ENCODE data around the gene SPATA31D4. TPM values are rescaled to one million over a fixed set of nuclear protein-coding genes. Genes with fewer than 3 reads are reported as not detected.
"Not testable (repeated sequence)": the region's sequence is repeated elsewhere in the genome, so short reads cannot be mapped to it uniquely, and the experiment has no call there.

Gene SPATA31D4
- total RNA-seq, 4 donors from 2014 or later = not detected

DNA sequence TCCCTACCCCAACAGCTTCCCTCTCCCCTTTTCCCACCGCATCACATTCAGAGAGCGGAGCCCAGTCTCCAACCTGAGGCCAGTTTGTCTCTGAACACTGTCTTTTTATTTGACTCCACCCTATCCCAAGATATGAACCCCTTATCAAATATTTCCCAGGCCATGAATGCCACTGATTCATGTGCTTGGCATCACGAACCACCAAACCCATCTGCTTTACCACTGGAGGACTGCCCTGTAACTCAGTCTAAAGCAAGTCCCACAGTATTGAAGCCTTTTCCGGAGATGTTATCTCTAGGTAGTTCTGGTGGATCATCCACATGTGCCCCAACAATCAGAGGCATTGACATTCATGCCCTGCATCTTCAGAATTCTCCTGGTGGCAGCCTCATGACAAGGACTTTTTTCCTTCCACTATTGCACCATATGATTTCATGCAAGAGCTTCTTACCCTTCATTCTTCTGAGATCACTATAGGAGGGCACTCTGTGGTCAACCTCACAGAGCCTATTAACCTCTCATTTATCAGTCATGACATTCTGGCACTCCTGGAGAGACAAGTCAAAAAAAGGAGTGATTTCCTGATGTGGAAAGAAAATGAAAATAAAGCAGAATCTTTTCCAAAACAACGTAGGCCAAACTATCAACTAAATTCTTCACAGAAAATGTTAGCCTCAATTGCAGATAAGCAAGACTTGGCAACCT lies 12.3 kb upstream of the SPATA31D4 start:
- in situ Hi-C loops (cut with MboI; ENCODE audit: low sequenced_read_pairs in 4 of 4) (no loop called here), intact Hi-C loops (cut with DNase I; ENCODE audit: low total_unique reads) (no loop called here)
- Histone ChIP-seq H3K27ac (no peak overlapping the region), H3K4me1 (no peaks in the 10 kb centered on the region), H3K9me3 (no peaks in the 10 kb centered on the region), H3K36me3 (no peaks in the 10 kb centered on the region), H3K27me3 (no peaks in the 10 kb centered on the region), H3K4me3 (no peak overlapping the region)
- no peak for ATAC-seq
- TF ChIP-seq POLR2A (IDR thresholded peaks at IDR 0.05) = no peak
- TF ChIP-seq, protein P1, sequence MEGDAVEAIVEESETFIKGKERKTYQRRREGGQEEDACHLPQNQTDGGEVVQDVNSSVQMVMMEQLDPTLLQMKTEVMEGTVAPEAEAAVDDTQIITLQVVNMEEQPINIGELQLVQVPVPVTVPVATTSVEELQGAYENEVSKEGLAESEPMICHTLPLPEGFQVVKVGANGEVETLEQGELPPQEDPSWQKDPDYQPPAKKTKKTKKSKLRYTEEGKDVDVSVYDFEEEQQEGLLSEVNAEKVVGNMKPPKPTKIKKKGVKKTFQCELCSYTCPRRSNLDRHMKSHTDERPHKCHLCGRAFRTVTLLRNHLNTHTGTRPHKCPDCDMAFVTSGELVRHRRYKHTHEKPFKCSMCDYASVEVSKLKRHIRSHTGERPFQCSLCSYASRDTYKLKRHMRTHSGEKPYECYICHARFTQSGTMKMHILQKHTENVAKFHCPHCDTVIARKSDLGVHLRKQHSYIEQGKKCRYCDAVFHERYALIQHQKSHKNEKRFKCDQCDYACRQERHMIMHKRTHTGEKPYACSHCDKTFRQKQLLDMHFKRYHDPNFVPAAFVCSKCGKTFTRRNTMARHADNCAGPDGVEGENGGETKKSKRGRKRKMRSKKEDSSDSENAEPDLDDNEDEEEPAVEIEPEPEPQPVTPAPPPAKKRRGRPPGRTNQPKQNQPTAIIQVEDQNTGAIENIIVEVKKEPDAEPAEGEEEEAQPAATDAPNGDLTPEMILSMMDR (IDR thresholded peaks at IDR 0.05 in 4 of 5, conservative IDR thresholded peaks at IDR 0.05 in 1 of 5) = no peak
- no peak for DNase-seq

DNA sequence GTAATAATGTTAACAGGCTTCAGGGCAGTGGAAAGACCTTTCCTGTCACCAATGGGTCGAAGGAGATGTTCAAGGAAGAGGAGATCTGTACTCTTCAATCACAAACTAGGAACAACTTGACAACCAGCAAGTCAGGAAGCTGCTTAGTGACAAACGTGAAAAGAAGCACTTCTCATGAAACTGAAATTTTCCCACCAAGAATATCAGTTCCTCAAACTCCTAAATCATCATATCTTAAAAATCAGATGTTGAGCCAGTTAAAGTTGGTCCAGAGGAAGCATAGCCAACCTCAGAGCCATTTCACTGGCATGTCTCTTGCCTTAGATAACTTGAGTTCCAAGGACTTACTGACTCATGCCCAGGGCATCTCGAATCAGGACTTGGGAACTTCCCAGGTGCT lies 9.7 kb upstream of the SPATA31D4 start:
- ATAC-seq; DNase-seq; H3K27ac ChIP-seq; H3K36me3 ChIP-seq; H3K4me1 ChIP-seq; H3K4me3 ChIP-seq; H3K27me3 ChIP-seq; in situ Hi-C loops (cut with MboI; ENCODE audit: low sequenced_read_pairs in 4 of 4); H3K9me3 ChIP-seq; intact Hi-C loops (cut with DNase I; ENCODE audit: low total_unique reads): not testable (repeated sequence)

DNA sequence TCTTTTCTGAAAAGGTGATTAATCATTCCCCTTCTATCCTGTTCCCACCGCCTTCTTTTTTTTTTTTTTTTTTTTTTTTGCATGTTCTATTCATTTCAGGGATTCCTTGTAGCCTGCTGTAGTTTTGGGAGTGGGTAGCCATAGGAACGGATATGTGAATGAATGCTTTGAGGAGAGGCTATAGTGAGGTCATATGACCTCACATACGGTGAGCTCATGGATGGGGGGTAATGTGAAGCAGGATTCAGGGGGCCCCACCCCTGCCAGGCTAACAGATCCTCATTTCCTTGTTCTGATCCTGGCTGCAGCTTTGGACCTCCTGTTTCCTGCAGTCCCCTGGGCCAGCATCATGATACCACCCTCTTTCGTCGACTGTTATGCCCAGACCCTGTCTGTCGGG lies 1.9 kb downstream of the SPATA31D4 start:
- H3K27me3 ChIP-seq; intact Hi-C loops (cut with DNase I; ENCODE audit: low total_unique reads); H3K9me3 ChIP-seq; in situ Hi-C loops (cut with MboI; ENCODE audit: low sequenced_read_pairs in 4 of 4); H3K4me1 ChIP-seq; H3K27ac ChIP-seq; ATAC-seq; H3K4me3 ChIP-seq; H3K36me3 ChIP-seq; DNase-seq: not testable (repeated sequence)

DNA sequence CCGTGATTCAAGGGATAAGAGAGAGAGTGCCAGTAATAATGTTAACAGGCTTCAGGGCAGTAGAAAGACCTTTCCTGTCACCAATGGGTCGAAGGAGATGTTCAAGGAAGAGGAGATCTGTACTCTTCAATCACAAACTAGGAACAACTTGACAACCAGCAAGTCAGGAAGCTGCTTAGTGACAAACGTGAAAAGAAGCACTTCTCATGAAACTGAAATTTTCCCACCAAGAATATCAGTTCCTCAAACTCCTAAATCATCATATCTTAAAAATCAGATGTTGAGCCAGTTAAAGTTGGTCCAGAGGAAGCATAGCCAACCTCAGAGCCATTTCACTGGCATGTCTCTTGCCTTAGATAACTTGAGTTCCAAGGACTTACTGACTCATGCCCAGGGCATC lies 5.3 kb downstream of the SPATA31D4 start:
- in situ Hi-C loops (cut with MboI; ENCODE audit: low sequenced_read_pairs in 4 of 4); H3K36me3 ChIP-seq; H3K27me3 ChIP-seq; DNase-seq; intact Hi-C loops (cut with DNase I; ENCODE audit: low total_unique reads); H3K9me3 ChIP-seq; H3K4me3 ChIP-seq; H3K27ac ChIP-seq; H3K4me1 ChIP-seq; ATAC-seq: not testable (repeated sequence)

DNA sequence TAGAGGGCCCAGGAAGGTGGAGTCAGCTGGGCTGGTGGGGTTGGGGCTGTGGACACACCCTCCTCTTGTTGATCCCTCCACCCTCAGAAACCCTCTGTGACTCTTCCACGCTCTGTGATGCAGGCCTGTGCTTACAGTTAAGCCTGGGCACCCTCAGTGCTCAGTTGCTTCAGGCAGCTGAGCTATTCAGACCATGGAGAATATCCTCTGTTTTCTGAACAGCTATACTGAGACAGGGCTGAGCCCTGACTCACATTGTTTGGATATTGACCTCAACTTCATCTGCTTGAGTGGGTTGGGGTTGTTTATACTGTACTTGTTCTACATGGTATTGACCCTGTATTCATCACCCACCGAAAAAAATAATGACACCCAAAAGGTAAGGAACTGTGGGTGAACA lies 15.2 kb downstream of the SPATA31D4 start, which contains the start of gene SPATA31D3:
Gene SPATA31D3, plus strand, starts transcription at position 108 of the 400 bp plus-strand sequence. Its CDS starts 86 bp downstream, at position 194.
- DNase-seq; in situ Hi-C loops (cut with MboI; ENCODE audit: low sequenced_read_pairs in 4 of 4); intact Hi-C loops (cut with DNase I; ENCODE audit: low total_unique reads); H3K4me3 ChIP-seq; H3K27me3 ChIP-seq; H3K9me3 ChIP-seq; H3K36me3 ChIP-seq; H3K27ac ChIP-seq; ATAC-seq; H3K4me1 ChIP-seq: not testable (repeated sequence)

DNA sequence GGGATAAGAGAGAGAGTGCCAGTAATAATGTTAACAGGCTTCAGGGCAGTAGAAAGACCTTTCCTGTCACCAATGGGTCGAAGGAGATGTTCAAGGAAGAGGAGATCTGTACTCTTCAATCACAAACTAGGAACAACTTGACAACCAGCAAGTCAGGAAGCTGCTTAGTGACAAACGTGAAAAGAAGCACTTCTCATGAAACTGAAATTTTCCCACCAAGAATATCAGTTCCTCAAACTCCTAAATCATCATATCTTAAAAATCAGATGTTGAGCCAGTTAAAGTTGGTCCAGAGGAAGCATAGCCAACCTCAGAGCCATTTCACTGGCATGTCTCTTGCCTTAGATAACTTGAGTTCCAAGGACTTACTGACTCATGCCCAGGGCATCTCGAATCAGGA lies 20.4 kb downstream of the SPATA31D4 start:
- H3K9me3 ChIP-seq; H3K36me3 ChIP-seq; H3K4me1 ChIP-seq; in situ Hi-C loops (cut with MboI; ENCODE audit: low sequenced_read_pairs in 4 of 4); DNase-seq; H3K27ac ChIP-seq; H3K27me3 ChIP-seq; H3K4me3 ChIP-seq; ATAC-seq; intact Hi-C loops (cut with DNase I; ENCODE audit: low total_unique reads): not testable (repeated sequence)

DNA sequence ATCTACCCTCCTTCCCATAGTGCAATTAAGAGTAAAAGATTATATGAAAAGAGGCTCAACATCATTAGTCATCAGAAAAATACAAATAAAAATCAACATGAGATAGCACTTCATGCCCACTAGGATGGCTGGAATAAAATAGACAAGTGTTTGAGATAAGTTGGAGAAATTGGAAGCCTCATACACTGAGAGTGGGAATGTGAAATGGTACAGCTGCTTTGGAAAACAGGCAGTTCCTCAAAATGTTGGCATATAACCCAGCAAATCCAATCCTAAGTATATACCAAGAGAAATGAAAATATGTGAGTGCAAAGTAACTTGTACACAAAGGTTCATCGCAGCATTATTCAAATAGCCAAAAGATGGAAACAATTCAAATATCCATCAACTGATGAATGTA lies 24.9 kb downstream of the SPATA31D4 start:
- in situ Hi-C loops (cut with MboI; ENCODE audit: low sequenced_read_pairs in 4 of 4) (no loop called here), intact Hi-C loops (cut with DNase I; ENCODE audit: low total_unique reads) (no loop called here)
- H3K4me3 ChIP-seq = no peak overlapping the region
- H3K36me3 ChIP-seq = no peaks in the 10 kb centered on the region
- H3K4me1 ChIP-seq = no peaks in the 10 kb centered on the region
- ATAC-seq (no peak), DNase-seq (no peak)
- H3K9me3 ChIP-seq = no peaks in the 10 kb centered on the region
- no peak overlapping the region for H3K27ac ChIP-seq
- TF ChIP-seq, protein P1 (IDR thresholded peaks at IDR 0.05 in 4 of 5, conservative IDR thresholded peaks at IDR 0.05 in 1 of 5) = no peak
- TF ChIP-seq POLR2A (IDR thresholded peaks at IDR 0.05) = no peak
- no peaks in the 10 kb centered on the region for H3K27me3 ChIP-seq
